HFF-Myc (cell line): ENCODE measurements around the gene CLIC5.
A peak's percentile ranks its signal among the peaks of the same experiment; 100 is the strongest.

Experiments used
- DNase-seq: peaks from one replicate; pipeline ENCODE4 v3.0.0-alpha.2; 2011; ENCODE audit warnings: low read depth; ENCODE audit errors: extremely low read depth
- H3K4me3 ChIP-seq: replicated peaks from 2 replicates; pipeline ENCODE4 v1.5.1; 2011; ENCODE audit warnings: low read depth, mild to moderate bottlenecking, control low read depth, low read length
- TF ChIP-seq, protein P1 (sequence below): IDR thresholded peaks from 2 replicates; pipeline ENCODE4 v1.5.1; 2012; ENCODE audit warnings: mild to moderate bottlenecking, low read depth, low read length, control low read depth; ENCODE audit errors: missing control alignments

The CLIC5 gene

GRCh38 chr6:45900808-45901752 lies 114.6 kb downstream of the CLIC5 start:
- TF ChIP-seq, protein P1, sequence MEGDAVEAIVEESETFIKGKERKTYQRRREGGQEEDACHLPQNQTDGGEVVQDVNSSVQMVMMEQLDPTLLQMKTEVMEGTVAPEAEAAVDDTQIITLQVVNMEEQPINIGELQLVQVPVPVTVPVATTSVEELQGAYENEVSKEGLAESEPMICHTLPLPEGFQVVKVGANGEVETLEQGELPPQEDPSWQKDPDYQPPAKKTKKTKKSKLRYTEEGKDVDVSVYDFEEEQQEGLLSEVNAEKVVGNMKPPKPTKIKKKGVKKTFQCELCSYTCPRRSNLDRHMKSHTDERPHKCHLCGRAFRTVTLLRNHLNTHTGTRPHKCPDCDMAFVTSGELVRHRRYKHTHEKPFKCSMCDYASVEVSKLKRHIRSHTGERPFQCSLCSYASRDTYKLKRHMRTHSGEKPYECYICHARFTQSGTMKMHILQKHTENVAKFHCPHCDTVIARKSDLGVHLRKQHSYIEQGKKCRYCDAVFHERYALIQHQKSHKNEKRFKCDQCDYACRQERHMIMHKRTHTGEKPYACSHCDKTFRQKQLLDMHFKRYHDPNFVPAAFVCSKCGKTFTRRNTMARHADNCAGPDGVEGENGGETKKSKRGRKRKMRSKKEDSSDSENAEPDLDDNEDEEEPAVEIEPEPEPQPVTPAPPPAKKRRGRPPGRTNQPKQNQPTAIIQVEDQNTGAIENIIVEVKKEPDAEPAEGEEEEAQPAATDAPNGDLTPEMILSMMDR, result no peak

GRCh38 chr6:45899683-45899946 lies 116.0 kb downstream of the CLIC5 start:
- TF ChIP-seq, protein P1, result no peak
- no peak for DNase-seq
- H3K4me3 ChIP-seq, result no peak overlapping the region

More at GRCh38 chr6:45900808-45901752, 114.6 kb downstream of the CLIC5 start:
- H3K4me3 ChIP-seq, result no peak overlapping the region
- DNase-seq, result no peak

GRCh38 chr6:45898941-45899682 lies 116.5 kb downstream of the CLIC5 start:
- TF ChIP-seq, protein P1, result no peak
- H3K4me3 ChIP-seq, result no peak overlapping the region
- no peak for DNase-seq

- peak; percentile 49 for DNase-seq
- TF ChIP-seq, protein P1, result no peak
- no peak overlapping the region for H3K4me3 ChIP-seq
Observed at GRCh38 chr6:45896783-45897441, 118.7 kb downstream of the CLIC5 start.

- DNase-seq, result no peak
- H3K4me3 ChIP-seq, result no peak overlapping the region
- TF ChIP-seq, protein P1, result no peak
Observed at GRCh38 chr6:45895569-45895968, 120.1 kb downstream of the CLIC5 start.

- TF ChIP-seq, protein P1, result no peak
- no peak for DNase-seq
- no peak overlapping the region for H3K4me3 ChIP-seq
Observed at GRCh38 chr6:45892696-45893245, 122.9 kb downstream of the CLIC5 start.
